HL-60/S4 treated with retinoic acid at 250 ng/mL for 4 days and 3 days (cell line): ENCODE results near the gene PCSK5.

Source experiments
- in situ Hi-C: fragments of 300-500 bp; cut with MboI; formaldehyde crosslinking; loops from 2 replicates; pipeline ENCODE4 v1.7.0; 2022; ENCODE audit warnings: low sequenced_read_pairs

Gene PCSK5

DNA sequence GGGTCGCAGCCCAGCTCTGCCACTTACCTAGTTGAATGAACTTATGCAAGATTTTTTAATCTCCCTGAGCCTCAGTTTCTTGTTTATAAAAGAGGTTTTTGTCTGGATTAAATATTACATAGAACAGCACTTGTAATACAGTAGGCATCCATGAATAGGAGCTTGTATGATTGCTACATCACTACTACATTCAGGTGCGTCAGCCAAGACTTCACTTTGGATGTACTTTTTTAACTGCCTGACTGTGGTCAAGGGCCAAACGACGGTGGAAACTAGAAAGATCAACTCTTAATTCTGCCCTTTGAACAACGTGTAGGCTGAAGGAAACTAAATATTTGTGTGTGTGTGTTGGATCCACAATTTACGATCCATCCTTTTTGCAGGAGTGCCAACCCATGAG is 330.9 kb downstream of the PCSK5 start:
- in situ Hi-C loops: no loop called here

- in situ Hi-C loops: no loop called here
These were observed 333.4 kb downstream of the PCSK5 start for GRCh38 chr9:76223749-76224340.

DNA sequence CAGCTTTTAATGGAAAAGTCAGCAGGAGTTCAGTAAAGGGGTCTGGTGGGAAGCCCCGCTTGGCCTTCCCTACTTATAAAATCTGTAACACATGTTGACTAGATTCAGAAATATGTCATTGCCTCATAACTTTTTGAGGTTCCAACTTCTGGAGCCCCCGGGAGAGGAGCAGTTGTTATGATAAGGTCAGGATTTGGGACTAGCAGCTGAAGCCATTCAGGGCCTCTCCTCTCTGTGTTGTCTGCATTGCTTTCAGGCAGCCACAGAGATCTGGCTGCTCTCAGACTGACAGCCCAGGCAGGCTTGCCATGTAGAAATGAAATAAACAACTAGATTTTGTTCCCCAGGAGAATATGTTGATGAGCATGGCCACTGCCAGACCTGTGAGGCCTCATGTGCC is 336.7 kb downstream of the PCSK5 start:
- in situ Hi-C loops: no loop called here

GRCh38 chr9:76231001-76231400 is 340.5 kb downstream of the PCSK5 start:
- in situ Hi-C loops: no loop called here

- in situ Hi-C loops: no loop called here
These were observed 342.5 kb downstream of the PCSK5 start for GRCh38 chr9:76232861-76233489.

DNA sequence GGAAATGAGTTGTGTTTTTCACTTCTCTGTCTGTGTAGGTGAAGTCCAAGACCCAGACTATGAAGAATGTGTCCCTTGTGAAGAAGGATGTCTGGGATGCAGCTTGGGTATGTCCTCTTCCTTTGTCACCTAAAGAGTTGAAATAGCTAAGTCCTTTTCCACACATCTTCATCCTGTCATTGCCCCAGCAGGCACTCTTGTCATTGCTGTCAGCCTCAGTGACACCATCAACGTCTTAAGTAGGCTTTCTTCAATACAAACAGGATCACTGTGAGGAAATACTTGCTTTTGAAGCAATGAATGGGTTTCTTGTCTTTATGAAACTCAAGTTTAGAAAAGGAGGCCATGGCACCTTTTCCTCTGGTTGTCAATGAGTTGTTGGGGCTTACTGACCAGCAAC is 350.1 kb downstream of the PCSK5 start:
- in situ Hi-C loops: no loop called here

DNA sequence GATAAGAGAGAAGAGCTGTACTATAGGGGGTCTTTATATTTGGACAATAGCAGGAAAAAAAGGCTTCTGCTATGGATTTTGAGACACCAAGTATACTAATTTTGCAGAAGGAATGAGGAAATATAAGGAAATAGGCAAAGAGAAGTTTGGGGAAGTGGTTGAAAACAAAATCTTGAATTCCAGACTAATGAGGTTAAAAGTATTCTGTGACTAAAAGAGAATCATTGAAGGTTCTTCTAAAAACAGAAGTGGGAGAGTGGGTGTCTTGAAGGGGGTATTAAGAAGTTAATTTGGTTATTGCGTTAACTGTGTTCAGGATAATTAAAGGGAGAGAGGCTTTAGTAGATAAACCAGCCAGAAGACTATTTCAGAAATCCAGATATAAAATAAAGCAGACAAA is 355.0 kb downstream of the PCSK5 start:
- in situ Hi-C loops: no loop called here

DNA sequence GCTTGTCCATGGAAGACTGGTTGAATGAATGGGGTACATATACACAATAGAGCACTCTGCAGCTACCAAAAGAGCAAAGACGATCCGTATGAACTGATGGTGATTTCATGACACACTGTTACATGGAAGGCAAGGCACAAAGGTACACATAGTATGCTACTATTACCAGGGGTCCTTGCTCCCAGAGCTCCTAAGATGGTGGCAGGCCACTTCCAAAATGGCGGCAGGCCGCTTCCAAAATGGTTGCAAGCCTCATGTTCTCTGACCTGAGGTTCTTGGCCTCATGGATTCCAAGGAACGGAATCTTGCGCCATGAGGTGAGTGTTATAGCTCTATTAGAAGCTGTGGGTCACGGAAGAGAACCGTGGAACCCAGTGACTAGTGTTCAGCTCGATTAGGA is 356.2 kb downstream of the PCSK5 start:
- in situ Hi-C loops: no loop called here

DNA sequence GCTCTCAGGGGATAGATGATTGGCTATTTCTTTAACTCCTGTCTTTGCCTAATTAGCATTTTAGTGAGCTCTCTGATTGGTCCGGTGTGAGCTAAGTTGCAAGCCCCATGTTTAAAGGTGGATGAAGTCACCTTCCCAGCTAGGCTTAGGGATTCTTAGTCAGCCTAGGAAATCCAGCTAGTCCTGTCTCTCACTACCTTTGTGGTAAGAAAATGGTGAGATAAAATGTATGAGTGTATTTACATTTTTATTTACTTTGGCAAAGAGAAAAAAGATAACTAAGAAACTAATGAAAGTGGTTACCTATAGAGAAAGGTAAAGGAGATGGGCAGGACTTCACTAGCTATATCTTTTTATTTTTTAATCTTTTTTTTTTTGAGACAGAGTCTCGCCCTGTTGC is 357.0 kb downstream of the PCSK5 start:
- in situ Hi-C loops: no loop called here

GRCh38 chr9:76249309-76249708 is 358.8 kb downstream of the PCSK5 start:
- in situ Hi-C loops: no loop called here

GRCh38 chr9:76255781-76256455 is 365.4 kb downstream of the PCSK5 start:
- in situ Hi-C loops: no loop called here

GRCh38 chr9:76257311-76257710 is 366.8 kb downstream of the PCSK5 start:
- in situ Hi-C loops: no loop called here

- in situ Hi-C loops: no loop called here
These were observed 376.3 kb downstream of the PCSK5 start for GRCh38 chr9:76266649-76267283.

- in situ Hi-C loops: no loop called here
These were observed 376.8 kb downstream of the PCSK5 start for GRCh38 chr9:76267284-76267652.

DNA sequence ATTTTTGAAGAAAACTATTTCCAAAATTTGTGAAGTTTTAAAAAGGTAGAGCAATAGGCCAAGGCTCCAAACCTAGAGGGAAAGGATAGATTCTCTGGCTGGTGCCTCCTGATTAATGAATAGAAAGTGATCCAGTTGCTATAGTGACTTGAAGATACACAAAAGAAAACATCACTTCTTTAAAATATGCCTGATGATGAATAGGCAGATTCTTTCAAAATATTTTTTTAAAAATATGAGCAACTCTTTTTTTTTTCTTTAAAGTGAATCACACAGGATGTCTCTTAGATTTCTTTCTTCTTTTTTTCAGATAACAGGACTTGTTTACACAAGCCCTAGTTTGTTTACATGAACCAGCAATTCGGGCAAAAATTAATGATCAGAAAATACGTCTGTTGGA is 379.3 kb downstream of the PCSK5 start:
- in situ Hi-C loops: no loop called here

DNA sequence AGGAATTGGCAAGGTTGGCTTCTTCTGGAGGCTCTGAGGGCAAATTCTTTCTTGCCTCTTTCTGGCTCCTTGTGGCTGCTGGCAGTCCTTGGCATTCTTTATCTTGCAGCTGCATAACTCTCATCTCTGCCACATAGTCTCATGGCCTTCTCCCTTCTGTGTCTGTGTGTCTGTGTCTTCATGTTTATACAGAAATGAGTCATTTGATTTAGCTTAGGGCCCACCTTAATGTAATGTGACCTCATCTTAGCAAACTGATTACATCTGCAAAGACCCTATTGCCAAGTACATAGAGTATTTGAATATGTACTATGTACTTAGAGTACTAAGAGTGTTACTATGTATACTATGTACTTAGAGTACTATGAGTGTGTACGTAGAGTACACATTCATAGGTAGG is 381.3 kb downstream of the PCSK5 start:
- in situ Hi-C loops: no loop called here

- in situ Hi-C loops: no loop called here
These were observed 398.6 kb downstream of the PCSK5 start for GRCh38 chr9:76289042-76289441.

GRCh38 chr9:76289703-76290102 is 399.2 kb downstream of the PCSK5 start:
- in situ Hi-C loops: no loop called here

DNA sequence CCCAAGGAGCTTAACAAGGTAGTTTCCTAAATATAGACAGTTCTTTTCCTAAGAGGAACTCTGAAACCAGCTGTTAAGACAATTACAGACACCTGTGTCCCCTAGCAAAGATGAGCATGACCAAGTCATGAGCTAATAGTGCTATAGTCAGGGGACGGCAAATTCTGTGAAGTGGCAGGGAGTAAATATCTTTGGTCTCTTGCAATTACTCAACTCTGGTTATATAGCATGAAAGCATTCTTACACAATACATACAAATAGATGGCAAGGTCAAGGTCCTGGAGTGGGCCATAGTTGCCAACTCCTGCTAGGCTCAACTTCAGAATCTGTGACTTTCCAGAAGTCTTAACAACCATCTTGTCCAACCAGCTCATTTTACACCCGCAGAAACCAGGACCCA is 400.1 kb downstream of the PCSK5 start:
- in situ Hi-C loops: no loop called here

- in situ Hi-C loops: no loop called here
These were observed 401.8 kb downstream of the PCSK5 start for GRCh38 chr9:76292246-76292645.

DNA sequence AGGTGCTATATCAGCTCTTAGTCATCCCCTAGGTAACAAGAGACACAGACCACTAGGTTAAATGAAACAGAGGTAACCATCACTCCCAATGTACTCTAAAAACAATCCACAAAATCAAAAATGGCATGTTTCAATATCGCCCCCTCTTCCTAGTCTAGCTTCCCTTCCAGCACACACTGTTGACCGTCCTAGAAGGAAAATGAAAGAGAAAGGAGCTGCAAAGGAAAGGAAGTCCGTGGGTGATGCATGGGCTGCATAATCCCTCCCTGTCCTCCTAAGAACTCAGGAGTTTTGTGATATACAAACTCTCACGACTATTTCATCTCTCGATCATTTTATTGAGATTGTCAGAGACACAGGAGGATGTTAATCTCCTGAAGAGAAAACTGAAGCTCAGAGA is 402.2 kb downstream of the PCSK5 start:
- in situ Hi-C loops: no loop called here

DNA sequence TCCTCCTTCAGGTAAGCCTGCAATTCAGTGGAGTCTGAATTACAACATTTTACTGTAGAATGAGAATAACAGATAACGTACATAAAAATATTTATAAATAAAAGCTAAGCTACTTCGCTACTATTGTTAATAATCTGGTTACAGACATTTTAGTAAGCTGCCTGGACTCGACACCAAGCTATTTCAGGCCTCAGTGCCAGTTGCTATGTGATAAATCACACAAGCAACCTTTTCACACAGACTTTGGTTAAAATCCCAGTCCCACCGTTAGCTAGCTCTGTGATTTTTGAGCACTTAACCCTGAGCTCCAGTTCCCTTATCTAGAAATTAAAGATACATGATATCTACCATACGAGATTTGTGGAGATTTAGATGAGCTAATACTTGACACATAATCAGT is 403.8 kb downstream of the PCSK5 start:
- in situ Hi-C loops: no loop called here
